HCT116 (cell line): Measurements from ENCODE around the gene HDAC5.

ENCODE experiments used
- EGR1 ChIP-seq: IDR thresholded peaks from 2 replicates; pipeline ENCODE4 v1.6.1; 2012; ENCODE audit warnings: low read depth
- POLR2A ChIP-seq: IDR thresholded peaks from 2 replicates; pipeline ENCODE4 v1.7.0; 2011; ENCODE audit warnings: borderline replicate concordance; ENCODE audit not compliant: insufficient read depth, insufficient read length; ENCODE audit errors: extremely low read depth
- POLR2AphosphoS5 ChIP-seq: IDR thresholded peaks from 2 replicates; pipeline ENCODE4 v1.6.1; 2011; ENCODE audit warnings: mild to moderate bottlenecking, low read depth, low read length, moderate library complexity
- RAD21 ChIP-seq: IDR thresholded peaks from 2 replicates; pipeline ENCODE4 v1.6.1; 2012; ENCODE audit warnings: low read depth, mild to moderate bottlenecking
- SP1 ChIP-seq: IDR thresholded peaks from 2 replicates; pipeline ENCODE4 v1.6.1; 2012; ENCODE audit warnings: low read depth
- ZFX ChIP-seq: fragments of 450-650 bp; IDR thresholded peaks from 2 replicates; pipeline ENCODE4 v1.6.1; 2017
- TF ChIP-seq, protein P1 (sequence below), 3 experiments: fragments of 200-600 bp in 1 of 3; sonication (generic) in 1 of 3; IDR thresholded peaks in 2 of 3; conservative IDR thresholded peaks in 1 of 3; 2 replicates each; pipeline ENCODE4 v1.5.1; 2012 to 2017; ENCODE audit warnings: low read depth in 2 of 3, low read length in 2 of 3, antibody characterized with exemption in 1 of 3, borderline replicate concordance in 1 of 3, control low read depth in 1 of 3, mild to moderate bottlenecking in 1 of 3, mixed read lengths in 1 of 3, mixed run types in 1 of 3, moderate library complexity in 1 of 3; ENCODE audit not compliant: insufficient read depth in 1 of 3
- TF ChIP-seq, protein P2 (sequence below): IDR thresholded peaks from 2 replicates; pipeline ENCODE4 v1.6.1; 2011; ENCODE audit warnings: mild to moderate bottlenecking, low read length, moderate library complexity; ENCODE audit not compliant: insufficient replicate concordance; ENCODE audit errors: extremely low read depth

DNA sequence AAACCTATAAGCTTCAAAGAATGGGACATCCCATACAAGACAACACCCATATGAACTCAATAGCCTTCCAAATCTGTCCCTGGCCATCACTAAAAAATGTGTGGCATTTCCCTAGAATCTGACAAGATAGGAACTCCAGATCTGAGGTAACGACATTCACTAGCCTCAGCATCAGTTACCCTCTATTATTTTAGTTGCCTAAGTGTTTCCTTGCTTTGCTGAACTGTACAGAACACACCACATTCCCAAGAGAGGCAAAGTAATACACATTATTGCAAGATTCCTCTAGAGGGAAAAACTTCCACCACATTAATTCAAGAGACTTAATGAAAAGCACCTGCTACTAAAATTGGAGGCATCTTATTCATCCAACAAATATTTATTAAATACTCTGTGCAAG is 62.0 kb downstream of the HDAC5 start:
- TF ChIP-seq, protein P1, sequence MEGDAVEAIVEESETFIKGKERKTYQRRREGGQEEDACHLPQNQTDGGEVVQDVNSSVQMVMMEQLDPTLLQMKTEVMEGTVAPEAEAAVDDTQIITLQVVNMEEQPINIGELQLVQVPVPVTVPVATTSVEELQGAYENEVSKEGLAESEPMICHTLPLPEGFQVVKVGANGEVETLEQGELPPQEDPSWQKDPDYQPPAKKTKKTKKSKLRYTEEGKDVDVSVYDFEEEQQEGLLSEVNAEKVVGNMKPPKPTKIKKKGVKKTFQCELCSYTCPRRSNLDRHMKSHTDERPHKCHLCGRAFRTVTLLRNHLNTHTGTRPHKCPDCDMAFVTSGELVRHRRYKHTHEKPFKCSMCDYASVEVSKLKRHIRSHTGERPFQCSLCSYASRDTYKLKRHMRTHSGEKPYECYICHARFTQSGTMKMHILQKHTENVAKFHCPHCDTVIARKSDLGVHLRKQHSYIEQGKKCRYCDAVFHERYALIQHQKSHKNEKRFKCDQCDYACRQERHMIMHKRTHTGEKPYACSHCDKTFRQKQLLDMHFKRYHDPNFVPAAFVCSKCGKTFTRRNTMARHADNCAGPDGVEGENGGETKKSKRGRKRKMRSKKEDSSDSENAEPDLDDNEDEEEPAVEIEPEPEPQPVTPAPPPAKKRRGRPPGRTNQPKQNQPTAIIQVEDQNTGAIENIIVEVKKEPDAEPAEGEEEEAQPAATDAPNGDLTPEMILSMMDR (IDR thresholded peaks at IDR 0.05 in 2 of 3, conservative IDR thresholded peaks at IDR 0.05 in 1 of 3; ENCODE audit: borderline replicate concordance in 1 of 3, insufficient read depth in 1 of 3, low read depth in 2 of 3, low read length in 2 of 3) = no peak
- TF ChIP-seq POLR2A (no peak), RAD21 (no peak), POLR2AphosphoS5 (no peak), ZFX (no peak), EGR1 (no peak), SP1 (no peak)
- TF ChIP-seq, protein P2, sequence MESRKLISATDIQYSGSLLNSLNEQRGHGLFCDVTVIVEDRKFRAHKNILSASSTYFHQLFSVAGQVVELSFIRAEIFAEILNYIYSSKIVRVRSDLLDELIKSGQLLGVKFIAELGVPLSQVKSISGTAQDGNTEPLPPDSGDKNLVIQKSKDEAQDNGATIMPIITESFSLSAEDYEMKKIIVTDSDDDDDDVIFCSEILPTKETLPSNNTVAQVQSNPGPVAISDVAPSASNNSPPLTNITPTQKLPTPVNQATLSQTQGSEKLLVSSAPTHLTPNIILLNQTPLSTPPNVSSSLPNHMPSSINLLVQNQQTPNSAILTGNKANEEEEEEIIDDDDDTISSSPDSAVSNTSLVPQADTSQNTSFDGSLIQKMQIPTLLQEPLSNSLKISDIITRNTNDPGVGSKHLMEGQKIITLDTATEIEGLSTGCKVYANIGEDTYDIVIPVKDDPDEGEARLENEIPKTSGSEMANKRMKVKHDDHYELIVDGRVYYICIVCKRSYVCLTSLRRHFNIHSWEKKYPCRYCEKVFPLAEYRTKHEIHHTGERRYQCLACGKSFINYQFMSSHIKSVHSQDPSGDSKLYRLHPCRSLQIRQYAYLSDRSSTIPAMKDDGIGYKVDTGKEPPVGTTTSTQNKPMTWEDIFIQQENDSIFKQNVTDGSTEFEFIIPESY = no peak
